Left cardiac atrium (tissue), 4 donors: ENCODE results near the gene SLC12A2. TPM values are rescaled to one million over a fixed set of nuclear protein-coding genes. Genes with fewer than 3 reads are reported as not detected.

Experiments used
- ATAC-seq, 2 donors: fragments of 200-7000 bp; cut with Tn5 transposase; one replicate each; pipeline ENCODE4 v1.9.1; 2020; ENCODE audit warnings: mild to moderate bottlenecking in 2 of 2, moderate library complexity in 2 of 2
- DNase-seq: peaks from one replicate; pipeline ENCODE4 v3.0.0-alpha.2; 2020
- intact Hi-C, 2 donors: fragments of 100-400 bp; cut with DNase I; formaldehyde crosslinking; loops; one replicate each; pipeline versions ENCODE4 v1.14.1 to v1.15.1; 2022 to 2023
- total RNA-seq, 2 donors: library from RNA; stranded (reverse); fragmentation: NEBNext Ultra II Directional; extraction: Animal tissue kit (Norgen Biotek cat#: 25700); gene quantifications; one replicate each; pipeline ENCODE4 v1.2.1, GENCODE V29; 2021
- donor health status: DM: no; HTN: yes; CAD: no.
- donor health status: DM: no; HTN: yes; CAD: no; lungs with severe emphysema.
- donor health status: DM: yes; HTN: yes; CAD: no.
- donor health status: Dilated cardiomyopathy.

SLC12A2 gene
- total RNA-seq, 2 donors from 2014 or later, result 13.2 to 20.1 TPM

DNA sequence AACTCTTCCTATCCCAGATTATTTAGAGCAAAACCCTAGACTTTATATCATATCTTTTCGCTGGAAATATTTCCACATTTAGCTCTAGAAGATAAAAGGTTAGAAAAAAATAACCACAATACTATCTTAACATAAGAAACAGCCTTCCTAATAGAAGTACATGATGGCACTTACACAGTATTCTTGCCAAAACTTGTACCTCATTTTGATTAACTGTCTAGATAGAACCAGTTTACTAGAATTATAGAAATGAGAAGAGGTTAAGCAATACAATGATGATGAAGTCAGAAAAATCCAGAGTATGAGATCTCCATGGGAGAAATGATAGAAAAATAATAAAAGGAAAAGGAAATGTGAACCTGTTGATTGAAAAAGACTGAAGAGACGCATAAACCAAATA is 63.1 kb downstream of the SLC12A2 start:
- ATAC-seq, result no peak
- no peak for DNase-seq
- intact Hi-C loops, result no loop called here

DNA sequence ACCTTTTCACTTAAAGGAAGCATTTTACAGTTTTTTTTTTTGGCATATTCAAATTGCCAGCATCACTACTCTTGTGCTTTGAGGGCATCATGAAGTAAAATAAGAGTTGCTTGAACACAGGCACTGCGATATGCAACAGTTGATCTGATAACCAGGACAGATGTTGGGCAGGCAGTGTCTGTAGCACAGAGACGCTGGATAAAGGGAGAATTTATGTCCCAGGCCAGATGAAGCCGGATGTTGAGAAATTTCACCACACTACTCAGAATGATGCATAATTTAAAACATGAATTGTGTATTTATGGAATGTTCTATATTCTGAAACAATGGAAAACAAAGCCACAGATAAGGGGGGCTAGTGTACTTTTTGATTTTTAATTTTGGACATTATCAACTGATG is 71.4 kb downstream of the SLC12A2 start:
- ATAC-seq (no peak), DNase-seq (no peak)
- intact Hi-C loops, result no loop called here

DNA sequence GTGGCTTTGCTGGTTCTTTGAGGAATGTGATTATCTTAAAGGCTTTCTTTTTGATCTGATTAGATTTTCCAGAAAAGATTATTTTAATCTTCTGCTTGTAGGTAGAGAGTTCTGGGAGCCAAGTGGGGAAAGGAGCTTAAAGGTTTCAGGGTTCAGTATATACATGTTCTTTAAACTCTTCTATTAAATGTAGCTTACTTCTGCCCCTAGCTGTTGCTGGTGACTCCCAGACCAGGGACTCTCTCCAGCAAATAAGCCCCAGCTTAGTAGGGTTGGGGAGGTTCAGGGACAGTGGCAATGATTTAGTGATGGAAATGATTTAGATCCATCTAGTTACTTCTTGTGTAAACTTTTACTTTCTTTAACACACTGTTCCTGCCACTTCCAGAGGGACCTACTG is 72.2 kb downstream of the SLC12A2 start:
- no peak for DNase-seq
- intact Hi-C loops, result no loop called here
- ATAC-seq, result no peak

DNA sequence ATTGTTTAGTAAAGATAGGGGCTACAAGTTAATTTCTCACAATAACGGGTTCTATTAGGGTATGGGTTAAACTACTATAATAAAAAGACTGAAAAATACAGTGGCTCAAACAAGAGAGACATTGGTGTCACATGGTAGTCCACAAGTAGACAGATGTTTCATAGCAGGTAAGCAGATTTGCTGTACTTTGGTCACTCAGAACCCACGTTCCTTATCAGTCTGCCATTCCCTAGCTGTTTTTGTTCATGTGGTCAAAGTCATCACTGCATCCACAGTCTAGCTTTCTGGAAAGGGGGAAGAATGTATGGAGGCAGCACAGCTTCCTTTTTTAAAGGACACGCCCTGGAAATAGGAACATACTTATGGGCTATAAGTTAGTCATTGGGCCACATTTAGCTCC is 73.0 kb downstream of the SLC12A2 start:
- intact Hi-C loops, result no loop called here
- DNase-seq (no peak), ATAC-seq (no peak)

DNA sequence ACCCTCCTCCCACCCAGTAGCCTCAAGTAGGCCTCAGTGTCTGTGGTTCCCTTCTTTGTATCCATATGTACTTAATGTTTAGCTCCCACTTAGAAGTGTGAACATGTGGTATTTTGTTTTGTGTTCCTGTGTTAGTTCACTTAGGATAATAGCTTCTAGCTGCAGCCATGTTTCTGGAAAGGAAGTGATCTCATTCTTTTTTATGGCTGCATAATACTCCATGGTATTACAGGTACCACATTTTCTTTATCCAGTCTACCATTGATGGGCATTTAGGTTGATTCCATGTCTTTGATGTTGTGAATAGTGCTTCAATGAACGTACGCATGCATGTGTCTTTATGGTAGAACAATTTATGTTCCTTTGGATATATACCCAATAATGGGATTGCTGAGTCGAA is 74.8 kb downstream of the SLC12A2 start:
- no peak for ATAC-seq
- intact Hi-C loops, result no loop called here
- DNase-seq, result no peak

DNA sequence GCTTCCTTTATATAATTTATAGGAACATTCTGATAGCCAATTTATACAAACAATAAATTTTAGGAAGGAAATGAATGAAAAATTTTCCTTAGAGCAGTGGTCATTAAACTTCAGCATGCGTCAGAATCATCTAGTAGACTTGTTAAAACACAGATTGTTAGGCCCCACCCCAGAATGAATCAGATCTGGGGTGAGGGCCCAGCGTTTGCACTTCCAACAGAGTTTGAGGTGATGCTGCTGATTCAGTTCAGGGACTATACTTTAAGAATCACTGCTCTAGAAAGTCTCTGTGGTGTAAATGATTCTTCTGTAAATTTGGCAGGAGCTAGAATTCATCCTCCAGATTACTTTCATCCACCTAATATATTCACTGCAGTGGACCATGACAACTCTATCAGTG is 80.4 kb downstream of the SLC12A2 start:
- intact Hi-C loops, result no loop called here
- no peak for ATAC-seq

DNA sequence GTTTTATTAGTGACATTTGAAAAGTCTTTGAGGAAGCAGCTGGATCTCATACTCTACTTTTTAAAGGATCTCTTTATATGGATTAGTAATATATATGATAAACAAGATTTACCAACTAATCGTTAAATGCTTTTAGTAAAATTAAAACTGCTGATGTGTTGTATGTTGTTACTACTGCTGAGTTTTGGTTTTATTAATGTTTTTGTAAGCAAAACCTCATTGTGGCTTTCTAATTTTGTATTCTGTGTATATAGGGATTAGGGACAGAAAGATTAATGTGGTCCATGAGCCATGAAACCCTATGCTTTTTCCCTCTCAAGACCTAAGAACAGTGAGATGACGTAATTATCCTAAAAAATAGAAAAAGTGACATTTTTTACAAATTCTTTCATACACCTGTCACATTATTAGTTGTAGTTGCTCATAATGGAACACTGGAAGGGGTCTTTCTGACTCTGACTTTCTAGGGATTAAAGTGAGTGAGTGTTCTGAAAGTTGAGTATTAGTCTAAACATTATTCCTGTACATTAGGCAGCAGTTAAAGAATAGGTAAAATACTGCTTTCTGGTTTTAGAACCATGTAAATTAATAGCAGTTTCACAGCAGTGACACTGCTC is 85.9 kb downstream of the SLC12A2 start:
- ATAC-seq, result no peak

More for the DNA sequence above, 80.4 kb downstream of the SLC12A2 start:
- DNase-seq, result no peak

DNA sequence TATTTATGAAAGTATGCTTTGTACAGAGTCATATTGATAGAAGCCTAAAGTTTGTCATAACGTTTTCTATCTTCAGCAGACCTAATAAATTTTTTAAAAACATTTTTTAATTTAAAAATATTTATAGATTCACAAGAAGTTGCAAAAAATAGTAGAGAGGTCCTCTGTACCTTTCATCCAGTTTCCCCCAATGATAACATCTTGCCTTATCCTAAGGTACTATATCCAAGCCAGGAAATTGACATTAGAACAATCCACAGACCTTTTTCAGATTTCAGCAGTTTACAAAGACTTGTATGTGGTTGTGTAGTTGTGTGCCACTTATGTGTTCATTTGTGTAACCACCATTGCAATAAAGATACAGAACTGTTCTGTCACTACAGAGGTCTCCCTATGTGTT is 88.5 kb downstream of the SLC12A2 start:
- no peak for DNase-seq
- no peak for ATAC-seq
- intact Hi-C loops, result no loop called here

More for the DNA sequence above, 85.9 kb downstream of the SLC12A2 start:
- intact Hi-C loops, result no loop called here
- DNase-seq, result no peak

DNA sequence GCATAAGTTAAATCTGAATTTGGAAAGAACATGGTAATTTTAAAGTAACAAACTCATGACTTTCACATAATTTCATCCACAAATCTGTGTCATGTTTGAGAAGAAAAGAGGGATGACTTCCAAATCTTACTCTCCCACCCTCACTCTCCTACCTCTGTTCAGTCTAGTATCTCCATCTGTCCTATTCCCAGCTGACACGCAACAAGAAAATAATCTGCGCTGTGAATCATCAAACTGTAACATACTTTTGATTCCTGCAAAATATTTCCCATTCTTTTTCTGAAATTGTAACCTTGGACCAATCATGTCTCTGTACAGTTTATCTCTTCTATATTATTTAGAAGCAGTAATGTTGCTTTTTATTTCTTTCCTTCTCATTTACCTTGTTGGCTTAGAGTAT is 91.4 kb downstream of the SLC12A2 start:
- intact Hi-C loops, result no loop called here
- ATAC-seq (no peak), DNase-seq (no peak)

DNA sequence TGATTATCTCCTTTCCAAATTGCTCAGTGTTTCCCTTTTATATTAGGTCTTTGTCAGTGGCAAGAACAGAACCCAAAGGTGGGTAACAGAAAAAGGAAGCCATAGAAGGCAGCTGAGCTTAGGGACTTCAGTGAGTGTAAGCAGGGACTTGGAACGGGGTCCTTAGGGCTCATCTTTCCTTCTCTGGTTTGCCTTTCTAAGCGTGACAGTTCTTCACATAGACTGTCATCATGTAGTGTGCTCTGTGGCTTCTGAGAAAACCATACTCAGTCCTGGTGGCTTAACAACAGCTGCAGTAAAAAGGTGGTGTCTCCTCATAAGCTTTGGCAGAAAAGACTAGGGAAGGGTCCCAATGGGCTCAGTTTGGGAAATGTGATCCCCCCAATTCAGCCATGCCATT is 108.8 kb downstream of the SLC12A2 start:
- intact Hi-C loops, result no loop called here
- DNase-seq (no peak), ATAC-seq (no peak)

DNA sequence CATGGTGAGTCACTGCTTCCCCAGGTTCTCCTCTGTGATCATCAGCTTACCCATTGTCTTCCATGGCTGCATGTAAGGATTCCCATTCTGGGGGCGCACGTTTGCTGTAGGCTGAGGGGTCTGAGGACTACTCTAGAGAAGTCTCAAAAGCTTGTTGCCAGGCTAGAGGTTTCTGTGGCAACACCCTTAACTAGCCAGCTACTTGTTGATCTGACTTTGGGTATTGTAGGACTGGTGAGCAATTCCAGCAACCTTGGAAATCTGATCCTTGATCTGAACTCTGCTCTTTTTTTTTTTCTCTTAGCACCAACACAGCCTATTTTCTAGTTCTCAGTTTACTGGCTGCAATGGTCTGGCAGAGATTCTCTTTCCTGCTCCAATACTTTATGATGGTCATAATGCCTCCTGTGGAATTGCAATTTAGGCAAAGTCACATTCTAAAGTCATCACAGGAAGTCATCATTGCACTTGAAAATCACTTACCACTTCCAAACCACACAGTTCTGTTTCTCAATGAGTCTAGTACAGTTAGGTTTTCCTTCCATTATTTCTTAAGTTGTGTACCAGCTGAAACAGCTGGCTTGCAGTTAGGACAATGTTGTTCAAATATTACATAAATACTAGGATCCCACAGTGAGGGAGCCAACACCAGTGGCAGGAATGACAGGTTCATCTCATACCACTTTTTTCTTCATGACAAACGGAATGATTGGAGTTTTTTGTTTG is 110.3 kb downstream of the SLC12A2 start:
- intact Hi-C loops, result no loop called here
- no peak for ATAC-seq
- no peak for DNase-seq

DNA sequence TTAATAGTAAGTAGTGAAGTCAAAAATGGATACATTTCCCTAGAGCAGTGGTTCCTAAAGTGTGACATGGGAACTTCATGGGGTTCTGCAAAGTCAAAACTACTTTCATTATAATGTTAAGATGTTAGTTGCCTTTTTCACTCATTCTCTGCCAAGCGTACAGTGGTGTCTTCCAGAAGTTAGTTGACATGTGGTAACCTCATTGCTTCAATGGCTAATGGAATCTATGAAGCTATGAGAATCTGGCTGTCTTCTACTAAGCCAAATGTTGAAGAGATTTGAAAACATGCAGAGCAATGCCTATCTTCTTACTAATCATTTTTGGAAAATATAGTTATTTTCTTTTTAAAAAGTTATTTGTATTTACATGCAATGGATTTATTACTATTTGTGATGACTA is 111.8 kb downstream of the SLC12A2 start:
- DNase-seq, result no peak
- intact Hi-C loops, result loop anchor here in 1 of 2 donors (5.0 kb wide), 1 partner anchor 438 kb away; no protein-coding TSS in a partner anchor
- no peak for ATAC-seq

DNA sequence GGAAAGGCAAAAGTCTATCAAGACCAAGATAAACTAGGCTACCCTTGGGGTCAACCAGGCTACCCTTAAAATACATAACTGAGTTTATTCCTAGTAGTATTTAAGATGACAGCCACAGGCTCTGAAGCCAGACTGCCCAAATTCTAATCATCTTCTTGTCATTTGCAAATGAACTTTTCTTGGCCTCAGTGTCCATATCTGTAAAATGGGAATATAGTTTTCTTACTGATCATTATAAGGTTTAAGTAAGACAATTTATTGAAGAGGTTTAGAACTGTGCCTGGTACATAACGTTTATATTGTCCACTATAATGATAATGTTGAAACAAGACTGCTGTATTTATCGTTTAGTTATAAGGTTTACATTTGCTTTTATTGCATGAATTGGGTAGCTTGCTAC is 112.5 kb downstream of the SLC12A2 start:
- ATAC-seq (no peak), DNase-seq (no peak)
- intact Hi-C loops, result loop anchor here in 1 of 2 donors (5.0 kb wide), 1 partner anchor 439 kb away; no protein-coding TSS in a partner anchor

DNA sequence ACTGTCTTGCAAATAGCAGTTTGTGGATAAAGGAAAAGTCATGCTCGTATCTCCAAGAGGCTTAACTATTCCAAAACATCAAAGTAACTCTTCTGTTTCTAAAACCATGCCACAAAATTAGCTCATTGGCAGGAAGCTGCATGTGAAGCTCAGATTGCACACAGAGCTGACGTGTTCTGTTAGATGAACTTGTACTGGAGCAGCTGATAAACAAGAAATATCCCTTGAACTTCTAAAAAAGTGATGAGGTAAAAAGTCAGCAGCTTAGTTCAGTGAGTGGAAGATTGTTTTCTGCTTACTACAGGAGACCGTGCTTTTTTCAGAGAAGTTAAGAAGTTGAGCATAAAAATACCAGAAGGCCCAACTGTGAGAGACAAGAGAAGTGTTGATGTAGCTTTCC is 113.2 kb downstream of the SLC12A2 start:
- DNase-seq (no peak), ATAC-seq (peak in 1 of 2 donors; percentile 18)
- intact Hi-C loops, result loop anchor here in 1 of 2 donors (5.0 kb wide), 1 partner anchor 439 kb away; no protein-coding TSS in a partner anchor

DNA sequence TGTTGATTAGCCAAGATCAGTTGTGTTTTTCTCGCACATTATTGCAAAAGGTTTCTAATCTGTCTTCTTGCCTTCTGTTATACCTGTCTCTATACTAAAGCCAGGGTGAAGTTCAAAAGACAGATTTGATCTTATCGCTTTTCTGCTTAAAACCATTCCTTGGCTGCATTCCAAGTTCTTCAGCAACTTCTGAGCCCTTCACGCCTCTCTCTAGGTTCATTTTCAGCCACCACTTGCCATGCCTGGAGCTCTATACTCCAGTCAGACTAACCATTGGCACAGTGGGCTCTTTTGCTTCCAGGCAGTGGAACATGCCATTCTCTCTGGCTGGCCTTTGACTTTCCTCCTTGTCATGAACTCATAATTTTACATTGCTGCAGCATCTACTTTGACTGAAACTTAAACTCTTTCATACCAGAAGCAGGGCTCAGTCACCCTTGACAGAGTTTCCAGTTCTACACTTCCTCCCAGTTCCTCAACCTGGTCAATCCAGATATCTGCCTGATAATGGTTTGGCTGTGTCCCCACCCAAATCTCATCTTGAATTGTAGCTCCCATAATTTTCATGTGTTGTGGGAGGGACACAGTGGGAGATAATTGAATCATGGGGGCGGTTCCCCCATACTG is 114.4 kb downstream of the SLC12A2 start:
- DNase-seq (no peak), ATAC-seq (no peak)
- intact Hi-C loops, result loop anchor here in 1 of 2 donors (5.0 kb wide), 1 partner anchor 441 kb away; no protein-coding TSS in a partner anchor

DNA sequence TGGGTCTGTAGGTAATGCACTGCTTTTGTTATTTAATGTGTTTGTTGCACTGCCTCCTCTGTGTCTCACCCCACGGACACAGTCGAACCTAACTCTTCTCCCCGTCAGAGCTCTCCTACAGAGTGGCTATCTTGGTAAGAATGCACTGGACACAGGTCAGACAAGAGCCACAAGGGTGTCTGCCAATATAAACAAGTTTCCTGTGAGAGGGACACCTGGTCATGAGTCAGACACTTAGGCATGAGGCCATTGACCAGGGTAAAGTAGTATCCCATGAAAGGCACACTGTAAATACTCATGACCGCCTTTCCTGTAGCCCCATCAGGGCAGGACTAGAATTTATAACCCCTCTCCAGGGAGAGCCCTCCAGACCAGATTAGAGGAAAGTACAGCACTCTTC is 115.5 kb downstream of the SLC12A2 start:
- ATAC-seq, result no peak
- intact Hi-C loops, result loop anchor here in 1 of 2 donors (5.0 kb wide), 1 partner anchor 442 kb away; no protein-coding TSS in a partner anchor
- DNase-seq, result no peak

DNA sequence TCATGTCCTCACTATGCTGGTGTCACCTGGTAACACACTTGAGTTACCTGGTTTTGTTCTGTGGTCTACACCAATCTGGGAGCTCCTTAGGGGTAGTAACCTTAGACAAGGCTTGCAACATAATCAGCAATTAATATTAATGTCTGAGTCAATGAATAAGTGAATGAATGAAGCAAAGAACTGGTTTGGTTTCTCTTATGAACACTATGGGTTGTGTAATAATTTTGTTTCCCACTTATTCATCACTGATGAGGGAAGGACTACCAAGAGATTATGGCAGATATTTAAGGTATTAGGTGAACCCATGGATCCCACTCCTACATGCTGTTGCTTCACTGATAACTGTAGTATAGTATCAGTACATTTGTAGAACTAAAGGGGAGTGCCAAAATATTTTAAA is 116.0 kb downstream of the SLC12A2 start:
- ATAC-seq (no peak), DNase-seq (no peak)
- intact Hi-C loops, result loop anchor here (2.0 to 5.0 kb wide), 4 partner anchors 442 to 635 kb away; no protein-coding TSS in a partner anchor

DNA sequence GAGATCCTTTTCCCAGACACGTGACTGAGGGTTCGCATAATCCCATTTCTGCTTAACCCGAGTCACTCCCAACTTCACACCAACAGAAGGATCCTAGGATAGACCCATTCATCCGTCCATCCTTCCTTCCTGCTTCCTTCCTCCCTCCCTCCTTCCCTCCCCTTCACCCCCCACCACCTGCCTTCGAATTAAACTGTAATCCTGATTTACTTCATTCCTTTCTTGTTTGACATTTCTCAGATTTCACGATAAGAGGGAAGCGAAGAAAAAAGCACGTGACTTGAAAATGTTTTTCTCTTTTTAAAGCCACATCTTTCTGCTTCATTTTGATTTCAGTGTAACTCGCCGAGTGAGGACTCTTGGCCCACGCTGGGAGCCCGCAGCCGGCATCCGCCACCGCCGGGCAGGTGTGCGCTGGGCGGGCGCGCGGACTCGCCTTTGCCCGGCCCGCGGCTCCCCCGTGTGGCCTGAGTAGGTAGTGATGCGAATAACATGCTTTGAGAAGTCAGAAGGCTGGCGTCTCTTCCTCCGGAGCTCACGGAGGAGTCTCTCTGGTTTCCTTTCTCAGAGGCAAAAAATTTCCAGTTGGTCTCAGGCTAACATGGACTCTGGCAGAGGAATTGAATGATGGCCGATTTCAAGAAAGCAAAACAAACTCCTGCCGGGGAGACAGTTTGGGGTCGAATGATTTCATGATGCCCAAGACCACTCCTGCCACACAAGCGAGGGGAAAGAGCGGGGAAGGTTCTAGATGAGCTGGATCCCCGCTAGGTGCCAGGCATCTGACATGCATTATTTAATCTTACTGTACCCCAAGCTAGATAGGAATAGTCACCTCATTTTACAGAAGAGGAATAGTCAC is 117.7 kb downstream of the SLC12A2 start:
- intact Hi-C loops, result loop anchor here (2.0 to 5.0 kb wide), 3 partner anchors 454 to 636 kb away; no protein-coding TSS in a partner anchor
- DNase-seq, result peak; percentile 83
- peak; percentile 84 to 88 for ATAC-seq

DNA sequence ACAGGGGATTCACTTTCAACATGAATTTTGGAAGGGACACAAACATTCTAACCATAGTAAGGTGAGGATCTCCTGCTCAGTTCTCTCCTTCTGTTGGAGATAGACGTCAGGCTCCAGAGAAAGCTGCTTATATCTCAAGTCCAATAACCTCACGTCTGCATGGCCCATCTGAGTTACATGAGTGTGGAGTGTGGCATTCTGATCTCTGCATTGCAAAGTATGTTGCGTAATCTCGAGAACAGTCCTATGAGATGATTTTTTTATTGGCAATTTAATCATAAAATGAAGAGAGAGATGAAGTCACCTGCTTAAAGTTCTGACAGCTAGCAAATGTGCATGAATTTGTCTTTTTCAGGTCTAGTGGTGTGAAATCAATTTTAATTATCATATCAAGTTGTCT is 118.8 kb downstream of the SLC12A2 start:
- intact Hi-C loops, result loop anchor here in 1 of 2 donors (5.0 kb wide), 2 partner anchors 455 to 635 kb away; no protein-coding TSS in a partner anchor
- ATAC-seq (no peak), DNase-seq (no peak)
